Stimulated activated CD4-positive, alpha-beta T cell treated with anti-CD3 and anti-CD28 coated beads, Interleukin-12 subunit alpha, Interleukin-12 subunit beta, amount 100 ng/mL, for 48 hours (primary cell): ENCODE data around the gene ARHGDIB.

Experiments used
- DNase-seq, 3 donors: peaks; one replicate each; pipeline ENCODE4 v3.0.0-alpha.2; 2020; ENCODE audit warnings: low read depth in 2 of 3, low spot score in 1 of 3

The ARHGDIB gene

GRCh38 chr12:14961466-14962152 is at the start of gene ARHGDIB:
ARHGDIB (minus strand) TSS chr12:14961601; CDS start chr12:14950712, 10,889 bp downstream.
- DNase-seq = peak in 2 of 3 donors; percentile 66 to 70

- DNase-seq = no peak
These were observed 49.8 kb upstream of the ARHGDIB start for GRCh38 chr12:15011162-15011561.

DNA sequence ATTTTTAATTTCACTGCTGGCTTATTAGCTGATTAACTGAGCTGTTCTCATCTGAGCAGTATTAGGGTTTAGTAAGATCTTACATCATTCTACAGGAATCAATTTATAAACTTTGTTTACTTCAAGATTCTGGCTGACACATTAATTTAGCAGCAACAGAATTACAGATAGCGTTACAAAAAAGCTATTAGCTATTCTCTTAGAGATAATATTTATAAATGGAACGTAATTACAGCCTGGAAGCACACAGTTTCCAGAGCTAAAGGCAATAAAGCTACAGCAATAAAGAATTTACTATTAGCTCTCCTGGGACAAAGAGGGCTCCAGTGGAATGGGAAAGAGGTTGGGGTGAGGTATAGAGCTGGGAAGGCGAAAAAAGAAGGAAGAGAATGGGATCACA is 46.1 kb upstream of the ARHGDIB start:
- no peak for DNase-seq

GRCh38 chr12:15005064-15005463 is 43.7 kb upstream of the ARHGDIB start:
- DNase-seq = no peak

GRCh38 chr12:15004421-15004820 is 43.0 kb upstream of the ARHGDIB start:
- no peak for DNase-seq

GRCh38 chr12:15001733-15002382 is 40.5 kb upstream of the ARHGDIB start:
- DNase-seq = no peak

DNA sequence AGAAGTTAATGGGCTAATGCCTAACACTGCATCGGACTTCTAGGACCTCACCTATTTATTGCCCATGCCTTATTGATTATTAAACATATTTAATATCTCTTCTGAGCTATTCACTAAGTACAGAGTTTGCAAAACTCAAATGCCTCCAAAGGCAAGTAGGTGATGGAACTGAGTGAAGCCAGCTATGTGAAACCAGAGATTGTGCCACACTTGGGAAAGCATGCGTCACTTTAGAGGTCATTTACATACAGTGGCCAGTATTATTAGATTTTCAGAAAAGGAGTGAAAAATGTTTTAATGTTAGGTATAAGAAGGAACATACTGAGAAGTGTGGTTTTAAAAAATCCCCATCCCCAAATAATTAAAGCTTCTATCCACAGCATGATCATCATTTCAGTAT is 39.2 kb upstream of the ARHGDIB start:
- no peak for DNase-seq

GRCh38 chr12:14999695-15000365 is 38.4 kb upstream of the ARHGDIB start:
- DNase-seq = no peak

GRCh38 chr12:14999021-14999694 is 37.8 kb upstream of the ARHGDIB start:
- DNase-seq = no peak

- no peak for DNase-seq
These were observed 36.6 kb upstream of the ARHGDIB start for GRCh38 chr12:14997998-14998397.

DNA sequence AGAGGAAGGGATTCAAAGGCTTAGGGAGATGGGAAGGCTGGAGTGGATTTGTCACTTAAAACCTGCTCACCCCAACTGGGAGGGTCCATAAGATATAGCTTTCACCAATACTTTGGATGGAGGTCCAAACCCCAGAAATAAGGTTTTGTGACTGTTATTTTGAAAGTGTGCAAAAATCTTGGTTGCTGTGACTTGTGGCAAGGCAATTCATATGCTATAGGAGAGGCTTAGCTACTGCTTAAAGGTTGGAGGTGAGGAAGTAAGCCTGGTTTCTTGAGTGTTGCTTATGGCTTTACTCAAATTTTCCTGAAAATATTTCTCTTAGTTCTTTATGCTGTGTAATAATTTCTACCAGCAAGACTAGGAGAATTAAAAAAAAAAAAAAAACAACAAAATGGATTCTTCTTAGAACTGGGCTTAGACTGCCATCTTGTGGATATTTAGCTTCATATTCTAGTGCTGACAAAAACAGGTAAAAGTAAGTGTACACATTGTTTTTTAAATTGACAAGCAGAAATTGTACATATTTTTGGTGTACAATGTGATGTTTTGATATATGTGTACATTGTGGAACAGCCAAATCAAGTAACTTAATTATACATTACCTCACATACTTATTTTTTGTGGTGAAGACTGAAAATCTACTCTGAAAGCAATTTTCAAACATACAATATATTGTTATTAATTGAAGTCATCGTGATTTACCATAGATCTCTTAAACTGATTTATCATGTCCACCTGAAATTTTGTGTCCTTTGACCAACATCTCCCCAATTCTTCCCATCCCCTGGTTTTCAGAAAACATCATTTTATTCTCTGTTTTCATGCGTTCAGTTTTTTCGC is 34.4 kb upstream of the ARHGDIB start:
- DNase-seq = no peak

DNA sequence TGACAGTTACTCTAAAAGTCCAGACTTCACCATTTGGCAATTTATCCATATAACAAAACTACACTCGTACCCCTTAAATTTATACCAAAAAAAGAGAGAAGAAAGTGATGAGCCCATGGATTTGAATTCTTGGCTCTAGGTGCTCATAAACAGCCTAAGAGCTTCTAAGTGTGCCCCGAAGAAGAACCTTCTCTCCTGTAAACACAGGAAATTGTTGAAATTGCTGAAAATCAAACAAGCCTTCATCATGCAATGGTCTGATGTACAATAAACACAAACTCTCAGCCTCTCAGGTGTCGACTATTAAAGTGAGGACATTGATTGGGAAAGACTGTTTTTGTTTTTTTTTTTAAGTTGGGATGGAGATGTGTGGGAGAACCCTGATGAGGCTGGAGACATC is 33.2 kb upstream of the ARHGDIB start:
- DNase-seq = no peak

DNA sequence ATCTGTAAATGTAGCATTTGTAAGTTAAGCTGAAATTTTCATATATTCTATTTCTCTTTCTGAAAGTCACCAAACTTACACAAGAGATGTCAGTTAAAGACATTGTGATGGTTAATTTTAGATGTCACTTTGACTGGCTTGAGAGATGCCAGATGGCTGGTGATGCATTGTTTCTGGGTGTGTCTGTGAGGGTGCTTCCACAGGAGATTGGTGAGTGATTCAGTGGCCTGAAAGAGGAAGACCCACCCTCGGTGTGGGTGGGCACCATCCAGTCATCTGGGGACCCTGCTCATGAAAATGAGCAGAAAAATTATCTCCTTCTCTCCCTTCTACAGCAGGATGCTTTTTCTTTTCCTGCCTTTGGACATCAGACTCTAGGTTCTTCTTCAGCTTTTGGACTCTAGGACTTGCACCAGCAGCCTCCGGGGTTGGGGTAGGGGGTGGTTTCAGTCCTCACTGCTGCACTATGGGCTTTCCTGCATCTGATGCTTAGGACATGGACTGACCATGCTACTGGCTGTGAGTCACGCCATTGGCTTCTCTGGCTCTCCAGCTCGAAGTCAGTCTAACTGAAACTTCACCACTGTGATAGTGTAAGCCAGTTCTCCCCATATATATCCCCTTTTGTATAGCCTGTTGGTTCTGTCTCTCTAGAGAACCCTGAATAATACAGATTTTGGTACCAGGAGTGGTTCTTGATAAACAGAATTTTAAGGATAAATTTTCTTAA is 32.3 kb upstream of the ARHGDIB start:
- DNase-seq = no peak

- DNase-seq = no peak
These were observed 31.7 kb upstream of the ARHGDIB start for GRCh38 chr12:14993117-14993516.

DNA sequence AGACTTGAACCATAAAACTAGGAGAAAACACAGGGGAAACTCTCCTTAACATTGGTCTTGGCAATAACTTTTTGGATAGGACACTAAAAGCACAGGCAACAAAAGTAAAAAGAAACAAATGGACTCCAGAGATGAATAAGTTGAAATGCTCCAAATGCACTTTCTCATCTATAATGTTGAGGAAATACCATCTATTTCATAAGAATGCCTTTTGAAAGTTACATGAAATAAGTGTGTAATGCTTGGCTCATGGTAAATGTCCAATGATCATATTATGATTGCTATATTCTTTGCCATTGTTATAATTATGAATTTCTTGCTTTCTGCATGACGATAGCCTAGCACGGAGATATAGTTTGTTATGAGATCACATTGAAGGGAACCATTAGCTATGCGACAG is 31.3 kb upstream of the ARHGDIB start:
- no peak for DNase-seq

- no peak for DNase-seq
These were observed 29.7 kb upstream of the ARHGDIB start for GRCh38 chr12:14991069-14991468.

- no peak for DNase-seq
These were observed 28.4 kb upstream of the ARHGDIB start for GRCh38 chr12:14989790-14990189.

- DNase-seq = no peak
These were observed 26.6 kb upstream of the ARHGDIB start for GRCh38 chr12:14988035-14988434.

GRCh38 chr12:14986449-14986848 is 25.0 kb upstream of the ARHGDIB start:
- DNase-seq = no peak

GRCh38 chr12:14984766-14985285 is 23.4 kb upstream of the ARHGDIB start:
- DNase-seq = no peak
